ENCODE results near the gene SRBD1. TPM values are rescaled to one million over a fixed set of nuclear protein-coding genes. Genes with fewer than 3 reads are reported as not detected.

Gene SRBD1
- total RNA-seq, 1 donor from 2014 or later = 13.8 TPM

DNA sequence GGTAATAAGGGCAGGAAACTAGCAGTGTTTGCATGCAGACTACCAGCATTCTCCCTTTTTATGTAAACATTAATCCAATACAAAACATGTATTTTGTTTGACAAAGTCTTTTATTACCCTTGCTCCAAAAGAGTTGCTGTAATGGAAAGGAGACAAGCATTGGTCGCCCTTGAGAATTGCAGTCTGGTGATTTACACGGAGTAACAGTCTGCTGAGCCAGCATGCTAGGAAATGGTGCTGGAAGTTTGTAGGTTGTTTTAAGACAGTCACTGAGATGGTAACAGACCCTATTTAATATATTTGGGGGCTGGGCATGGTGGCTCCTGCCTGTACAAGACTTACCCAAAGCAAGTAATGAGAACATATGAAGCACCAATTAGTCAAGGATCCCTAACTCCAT, 37.6 kb upstream of the SRBD1 start:
- H3K27me3 Mint-ChIP-seq = peaks cover 67% of the 10 kb centered on the region
- TF ChIP-seq, protein P1, sequence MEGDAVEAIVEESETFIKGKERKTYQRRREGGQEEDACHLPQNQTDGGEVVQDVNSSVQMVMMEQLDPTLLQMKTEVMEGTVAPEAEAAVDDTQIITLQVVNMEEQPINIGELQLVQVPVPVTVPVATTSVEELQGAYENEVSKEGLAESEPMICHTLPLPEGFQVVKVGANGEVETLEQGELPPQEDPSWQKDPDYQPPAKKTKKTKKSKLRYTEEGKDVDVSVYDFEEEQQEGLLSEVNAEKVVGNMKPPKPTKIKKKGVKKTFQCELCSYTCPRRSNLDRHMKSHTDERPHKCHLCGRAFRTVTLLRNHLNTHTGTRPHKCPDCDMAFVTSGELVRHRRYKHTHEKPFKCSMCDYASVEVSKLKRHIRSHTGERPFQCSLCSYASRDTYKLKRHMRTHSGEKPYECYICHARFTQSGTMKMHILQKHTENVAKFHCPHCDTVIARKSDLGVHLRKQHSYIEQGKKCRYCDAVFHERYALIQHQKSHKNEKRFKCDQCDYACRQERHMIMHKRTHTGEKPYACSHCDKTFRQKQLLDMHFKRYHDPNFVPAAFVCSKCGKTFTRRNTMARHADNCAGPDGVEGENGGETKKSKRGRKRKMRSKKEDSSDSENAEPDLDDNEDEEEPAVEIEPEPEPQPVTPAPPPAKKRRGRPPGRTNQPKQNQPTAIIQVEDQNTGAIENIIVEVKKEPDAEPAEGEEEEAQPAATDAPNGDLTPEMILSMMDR (IDR thresholded peaks at IDR 0.05; ENCODE audit: unreplicated experiment) = no peak
- H3K9me3 Mint-ChIP-seq (ENCODE audit: low read depth) = no peaks in the 10 kb centered on the region
- H3K27ac Mint-ChIP-seq = no peak overlapping the region
- peaks cover 14% of the 10 kb centered on the region for H3K4me1 Mint-ChIP-seq (ENCODE audit: low read depth)
- no peak overlapping the region for H3K4me3 Mint-ChIP-seq (ENCODE audit: low read depth)
- H3K36me3 Mint-ChIP-seq (ENCODE audit: insufficient read depth) = no peaks in the 10 kb centered on the region
- DNase-seq (ENCODE audit: low spot score, unreplicated experiment) = no peak

DNA sequence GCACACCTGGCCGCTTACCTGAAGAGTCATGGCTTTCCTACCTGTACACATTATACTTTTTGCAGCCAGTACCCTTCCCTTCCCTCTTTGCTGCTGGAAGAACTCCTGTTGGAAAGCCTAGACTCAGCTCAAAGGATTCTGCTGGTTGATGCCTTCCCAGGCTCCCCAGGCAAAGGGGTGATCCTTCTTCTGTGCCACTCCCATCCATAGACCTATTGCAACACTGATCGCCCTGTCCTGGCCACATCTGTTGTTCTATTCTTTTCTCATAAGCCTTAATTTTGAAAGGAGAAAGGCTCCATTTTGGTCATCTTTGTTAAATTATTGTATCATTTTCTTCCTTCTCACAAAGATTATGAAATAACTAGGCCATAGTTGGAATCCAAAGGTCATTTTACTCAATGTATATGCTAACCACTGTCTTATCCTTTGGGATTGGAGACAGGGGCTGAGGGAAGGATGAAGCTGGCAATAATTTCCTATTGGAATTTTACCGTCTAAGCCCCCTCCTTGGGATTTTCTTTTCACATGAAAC, 37.0 kb upstream of the SRBD1 start:
- no peaks in the 10 kb centered on the region for H3K36me3 Mint-ChIP-seq (ENCODE audit: insufficient read depth)
- H3K4me3 Mint-ChIP-seq (ENCODE audit: low read depth) = no peak overlapping the region
- H3K27me3 Mint-ChIP-seq = peaks cover 67% of the 10 kb centered on the region
- no peak overlapping the region for H3K27ac Mint-ChIP-seq
- H3K9me3 Mint-ChIP-seq (ENCODE audit: low read depth) = no peaks in the 10 kb centered on the region
- TF ChIP-seq, protein P1 (IDR thresholded peaks at IDR 0.05; ENCODE audit: unreplicated experiment) = no peak
- no peak for DNase-seq (ENCODE audit: low spot score, unreplicated experiment)
- H3K4me1 Mint-ChIP-seq (ENCODE audit: low read depth) = peaks cover 14% of the 10 kb centered on the region

DNA sequence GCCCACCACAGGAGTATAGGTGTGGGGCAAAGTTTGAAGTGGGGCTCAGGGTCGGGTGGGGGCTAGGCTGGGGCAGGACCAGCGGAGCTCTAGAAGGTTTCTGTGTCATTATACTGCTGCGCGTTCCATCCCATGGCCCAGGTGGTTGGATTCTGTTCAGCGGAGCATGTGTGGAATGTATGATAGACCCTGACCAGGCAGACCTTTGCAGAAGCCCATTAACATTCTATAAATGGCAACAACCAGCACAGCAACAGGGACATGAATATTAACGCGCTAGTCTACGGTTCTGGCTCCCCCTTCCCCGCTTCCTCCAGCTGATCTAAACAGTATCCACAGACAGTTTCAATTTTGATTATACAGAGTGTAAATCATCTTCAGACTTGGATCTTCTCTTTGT, 36.3 kb upstream of the SRBD1 start:
- Mint-ChIP-seq H3K4me3 (ENCODE audit: low read depth) (no peak overlapping the region), H3K36me3 (ENCODE audit: insufficient read depth) (no peaks in the 10 kb centered on the region), H3K4me1 (ENCODE audit: low read depth) (peaks cover 9% of the 10 kb centered on the region), H3K9me3 (ENCODE audit: low read depth) (no peaks in the 10 kb centered on the region), H3K27ac (no peak overlapping the region), H3K27me3 (peaks cover 64% of the 10 kb centered on the region)
- TF ChIP-seq, protein P1 (IDR thresholded peaks at IDR 0.05; ENCODE audit: unreplicated experiment) = no peak
- DNase-seq (ENCODE audit: low spot score, unreplicated experiment) = no peak

DNA sequence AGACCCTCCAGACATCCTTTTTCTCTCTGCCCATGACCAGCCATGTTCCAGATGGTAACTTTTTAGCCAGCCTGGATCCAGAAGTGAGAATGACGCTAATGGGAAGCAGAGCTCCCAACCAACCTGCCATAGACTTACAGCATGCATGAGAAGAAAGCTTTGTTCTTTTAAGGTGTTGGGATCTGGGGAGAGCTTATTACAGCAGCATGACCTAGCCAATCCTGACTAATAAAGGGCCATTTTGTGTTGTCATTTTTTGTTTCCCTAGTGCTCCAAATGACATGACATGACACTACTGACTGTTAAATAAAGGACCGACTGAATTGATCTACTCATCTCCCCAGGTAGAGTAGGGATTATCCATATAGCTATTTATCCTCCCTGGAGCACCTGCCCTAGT, 35.2 kb upstream of the SRBD1 start:
- TF ChIP-seq, protein P1 (IDR thresholded peaks at IDR 0.05; ENCODE audit: unreplicated experiment) = no peak
- Mint-ChIP-seq H3K27ac (no peak overlapping the region), H3K4me1 (ENCODE audit: low read depth) (peaks cover 6% of the 10 kb centered on the region), H3K9me3 (ENCODE audit: low read depth) (no peaks in the 10 kb centered on the region), H3K4me3 (ENCODE audit: low read depth) (no peak overlapping the region), H3K27me3 (peaks cover 70% of the 10 kb centered on the region), H3K36me3 (ENCODE audit: insufficient read depth) (no peaks in the 10 kb centered on the region)
- DNase-seq (ENCODE audit: low spot score, unreplicated experiment) = no peak

DNA sequence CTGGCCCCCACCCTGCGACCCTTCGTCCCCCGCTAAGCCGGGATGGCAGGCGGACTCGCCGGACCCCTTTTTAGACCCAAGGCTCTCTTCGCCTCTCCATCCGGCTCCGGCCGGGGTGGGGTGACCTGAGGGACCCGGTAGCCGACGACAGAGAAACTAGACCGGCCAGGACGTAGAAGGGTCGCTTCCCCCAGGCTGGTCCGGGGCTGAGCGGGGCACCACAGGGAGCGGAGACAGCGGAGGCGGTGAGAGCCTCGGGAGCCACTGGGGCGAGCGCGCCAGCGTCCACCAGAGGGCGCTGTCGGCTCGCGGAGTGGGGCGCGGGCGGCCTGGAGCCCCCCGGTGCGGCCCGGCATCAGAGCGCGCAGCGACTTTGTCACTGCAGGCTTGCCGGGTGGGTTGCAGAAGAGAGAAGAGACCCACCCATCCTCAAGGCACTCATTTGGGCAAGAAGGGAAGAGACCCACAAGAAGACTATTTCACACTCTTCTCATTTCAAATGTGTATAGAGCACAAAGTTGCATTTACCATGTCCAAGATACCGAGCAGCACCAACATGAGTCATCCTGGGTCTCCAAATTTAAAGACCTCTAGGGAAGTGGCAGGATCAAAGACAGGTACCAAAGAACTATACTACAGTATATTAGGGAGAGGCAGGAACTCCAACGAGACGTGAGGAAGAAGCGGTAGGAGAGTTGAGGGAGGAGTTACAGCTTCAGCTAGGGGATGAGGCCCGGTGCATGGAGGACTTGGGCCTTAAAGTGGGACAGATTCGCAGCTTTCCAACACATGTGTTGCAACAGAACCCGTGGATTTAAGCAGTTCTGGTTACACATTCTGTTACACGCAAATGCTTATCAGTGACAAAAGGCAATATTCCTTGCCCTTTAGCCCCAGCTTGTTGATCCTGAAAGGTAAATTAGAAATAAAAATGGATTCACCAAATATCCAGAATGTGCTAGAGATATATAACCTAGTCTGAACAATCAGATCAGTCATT, 32.8 kb upstream of the SRBD1 start:
- Mint-ChIP-seq H3K36me3 (ENCODE audit: insufficient read depth) (no peaks in the 10 kb centered on the region), H3K9me3 (ENCODE audit: low read depth) (no peaks in the 10 kb centered on the region), H3K4me3 (ENCODE audit: low read depth) (peak overlapping the region; percentile 37), H3K27ac (no peak overlapping the region), H3K27me3 (peaks cover 83% of the 10 kb centered on the region), H3K4me1 (ENCODE audit: low read depth) (no peaks in the 10 kb centered on the region)
- peak; percentile 73 for DNase-seq (ENCODE audit: low spot score, unreplicated experiment)
- TF ChIP-seq, protein P1 (IDR thresholded peaks at IDR 0.05; ENCODE audit: unreplicated experiment) = peak; percentile 98
